HG03558 (cell line): ENCODE data around the gene B3GAT1.

Source experiments
- ATAC-seq: cut with Tn5 transposase; IDR thresholded peaks from one replicate; pipeline ENCODE4 v1.9.1; 2021; ENCODE audit warnings: moderate number of reproducible peaks; ENCODE audit not compliant: unreplicated experiment; ENCODE audit errors: extremely low read depth

B3GAT1 gene

GRCh38 chr11:134442246-134442645 lies 30.2 kb upstream of the B3GAT1 start:
- no peak for ATAC-seq

DNA sequence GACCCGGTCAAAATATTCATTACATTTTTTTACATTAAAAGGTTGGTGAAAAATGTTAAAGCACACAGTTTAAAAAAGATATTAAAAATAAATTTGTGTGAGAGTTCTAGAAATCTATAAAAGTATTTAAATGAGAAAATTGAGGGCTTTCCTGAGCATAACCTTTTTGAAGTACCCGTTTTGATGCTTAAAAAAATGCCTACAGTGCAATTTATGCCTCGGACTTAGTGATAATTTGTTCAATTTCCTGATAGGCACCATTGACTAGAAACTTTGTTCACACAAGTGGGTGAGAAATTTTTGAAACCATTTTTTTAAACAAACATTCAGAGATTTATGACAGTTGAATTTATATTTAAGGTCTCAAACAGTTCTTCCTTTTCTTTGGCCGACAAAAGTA lies 29.7 kb upstream of the B3GAT1 start:
- no peak for ATAC-seq

- no peak for ATAC-seq
Measured at GRCh38 chr11:134441281-134441680, 29.2 kb upstream of the B3GAT1 start.

DNA sequence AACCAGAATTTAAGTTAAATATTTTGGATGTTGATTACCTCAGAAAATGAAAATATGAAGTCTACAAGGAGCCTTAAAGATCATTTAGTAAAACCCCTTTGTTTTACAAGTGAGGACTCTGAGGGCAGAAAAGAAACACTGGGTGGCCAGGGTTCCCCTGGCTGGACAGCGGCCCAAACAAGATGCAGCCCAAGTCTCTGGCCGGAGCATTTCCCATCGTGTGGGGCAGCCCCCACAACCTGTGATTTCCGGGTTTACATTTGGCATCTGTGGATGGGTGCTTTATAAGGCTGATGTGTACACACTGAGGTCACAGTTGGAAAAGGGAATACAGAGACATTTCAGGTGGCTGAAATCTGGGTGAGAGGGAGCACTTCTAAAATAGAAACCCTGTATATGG lies 28.8 kb upstream of the B3GAT1 start:
- no peak for ATAC-seq

DNA sequence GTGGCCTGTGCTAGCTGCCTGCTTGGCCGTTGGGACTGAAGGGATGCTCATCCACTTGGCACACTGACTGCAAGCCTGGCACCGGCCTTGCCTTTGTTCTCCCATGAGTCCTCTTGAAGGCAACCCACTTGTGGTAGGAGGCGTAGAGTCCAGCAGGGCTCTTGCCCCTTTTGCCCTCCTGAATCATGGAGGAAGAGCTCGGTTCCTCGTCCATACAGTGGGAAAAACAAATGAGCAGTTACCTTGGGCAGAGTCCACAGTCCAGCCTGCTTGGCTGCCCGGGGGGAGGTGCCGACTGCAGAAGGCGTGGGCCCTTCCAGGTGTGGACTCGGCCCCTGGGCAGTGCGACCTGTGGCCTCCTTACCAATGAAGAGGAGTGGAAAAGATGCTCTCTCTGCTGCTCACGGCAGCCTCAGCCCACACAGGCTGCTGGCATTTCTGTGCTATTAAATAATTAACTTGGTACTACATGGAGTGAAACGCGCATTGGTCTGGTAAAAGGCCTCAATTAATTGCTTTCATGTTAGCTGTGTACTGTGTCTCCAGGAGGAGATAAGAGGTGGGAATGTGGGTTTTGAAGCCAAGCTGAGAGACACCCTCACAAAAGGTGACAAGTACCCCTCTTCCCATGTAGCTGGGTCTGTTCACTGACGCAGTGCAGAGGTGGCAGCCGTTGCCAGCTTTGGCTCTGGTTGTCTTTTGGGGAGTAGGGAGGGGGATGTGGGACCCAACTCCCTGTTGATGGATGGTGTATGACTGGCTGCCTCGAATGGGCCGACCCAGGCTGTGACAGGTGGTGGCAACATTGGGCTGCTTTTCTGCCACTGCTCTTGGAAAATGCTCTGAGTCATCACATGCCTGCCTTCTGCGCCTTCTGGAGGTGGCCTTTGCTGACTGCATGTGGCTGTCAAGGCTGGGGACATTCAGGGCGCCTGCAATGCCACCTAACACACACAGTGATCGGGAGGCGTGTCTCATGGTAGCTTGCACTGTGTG lies 26.8 kb upstream of the B3GAT1 start:
- no peak for ATAC-seq

DNA sequence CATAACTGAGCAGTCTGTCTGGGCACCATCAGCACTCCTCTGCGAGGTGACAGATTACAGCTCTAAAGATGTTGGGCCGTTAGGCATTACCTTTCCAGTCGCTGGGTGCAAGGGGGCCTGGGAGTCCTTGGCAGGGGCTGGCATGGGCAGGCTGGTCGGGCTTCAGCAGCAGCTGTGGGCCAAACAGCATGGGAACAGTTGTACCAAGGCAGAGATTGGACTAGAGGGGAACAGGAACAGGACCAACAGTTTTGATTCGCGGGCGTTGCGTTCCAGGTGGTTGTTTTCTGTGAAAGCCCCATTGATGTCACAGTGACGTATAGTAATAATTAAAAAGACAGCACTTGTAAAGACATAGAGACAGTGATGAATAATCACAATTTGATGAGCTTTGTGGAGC lies 25.8 kb upstream of the B3GAT1 start:
- ATAC-seq: no peak

- no peak for ATAC-seq
Measured at GRCh38 chr11:134436781-134437180, 24.7 kb upstream of the B3GAT1 start.

- no peak for ATAC-seq
Measured at GRCh38 chr11:134433806-134434205, 21.8 kb upstream of the B3GAT1 start.

DNA sequence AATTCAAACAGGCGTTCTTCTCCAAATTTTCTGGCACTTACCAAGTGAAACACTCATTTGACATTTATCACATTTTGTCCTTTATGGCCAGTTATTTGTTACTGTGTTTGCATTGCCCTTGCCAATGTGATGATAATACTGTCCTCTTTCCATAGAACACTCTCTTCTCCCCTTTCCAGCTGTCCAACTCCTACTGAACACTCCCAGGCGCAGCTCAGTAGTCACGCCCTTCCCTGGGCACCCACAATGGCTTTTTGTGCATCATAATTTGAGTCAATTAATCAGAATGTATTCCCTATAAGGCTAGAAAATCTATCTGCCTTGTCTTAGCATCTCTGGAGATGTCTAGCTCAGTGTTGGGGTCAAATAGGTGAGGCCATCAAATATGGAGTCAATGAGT lies 21.2 kb upstream of the B3GAT1 start:
- no peak for ATAC-seq

DNA sequence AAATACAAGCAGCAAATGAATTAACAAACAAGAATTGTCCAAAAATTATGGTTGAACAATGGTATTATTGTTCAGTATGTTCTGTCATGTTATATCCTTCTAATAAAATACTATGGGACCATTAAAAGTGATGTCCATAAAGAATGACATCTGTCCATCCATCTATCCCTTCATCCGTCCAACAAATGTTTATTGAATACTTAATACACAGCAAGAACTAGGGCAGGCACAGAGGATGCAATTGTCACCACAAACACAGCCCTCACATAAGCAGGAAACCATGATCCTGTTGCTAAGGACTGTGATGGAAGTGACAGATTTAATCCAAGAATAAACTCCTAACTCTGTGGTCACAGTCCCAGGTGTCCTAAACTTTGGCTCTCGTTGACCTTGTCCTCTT lies 20.7 kb upstream of the B3GAT1 start:
- ATAC-seq: no peak

- no peak for ATAC-seq
Measured at GRCh38 chr11:134429106-134429505, 17.1 kb upstream of the B3GAT1 start.

DNA sequence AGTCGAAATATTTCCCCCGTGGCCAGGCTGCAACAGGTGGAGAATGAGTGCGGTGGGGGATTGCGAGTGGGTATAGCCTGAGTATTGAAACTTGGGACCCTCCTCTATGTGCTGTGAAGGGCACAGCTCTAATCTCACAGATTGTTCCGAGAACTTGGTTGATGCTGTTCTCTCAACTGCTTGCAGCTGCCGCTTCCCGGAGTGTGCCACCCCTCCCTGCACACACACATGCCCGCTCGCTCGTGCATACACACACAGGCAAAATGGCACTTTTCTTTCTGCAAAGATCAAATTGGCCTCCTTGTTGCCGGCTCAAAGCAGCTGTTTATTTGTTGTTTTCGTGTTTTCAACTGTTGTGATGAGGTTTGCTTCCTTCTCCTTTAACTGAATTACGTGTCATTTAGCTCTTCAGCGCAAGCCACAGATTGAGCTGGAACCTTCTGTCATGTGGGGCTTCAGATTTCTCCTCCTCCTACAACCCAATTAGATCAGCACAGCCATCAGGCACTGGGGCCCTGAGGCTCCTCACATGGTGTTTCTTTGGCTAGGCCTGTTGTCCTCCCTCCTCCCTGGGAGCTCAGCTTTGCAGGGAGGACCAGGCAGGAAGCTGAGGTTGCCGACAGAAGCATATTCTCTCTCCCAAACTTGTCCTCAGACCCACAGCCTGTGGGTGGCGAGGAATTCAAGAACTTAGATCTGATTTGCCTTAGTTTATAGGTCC lies 13.9 kb upstream of the B3GAT1 start:
- no peak for ATAC-seq

- ATAC-seq: no peak
Measured at GRCh38 chr11:134425413-134425812, 13.4 kb upstream of the B3GAT1 start.

DNA sequence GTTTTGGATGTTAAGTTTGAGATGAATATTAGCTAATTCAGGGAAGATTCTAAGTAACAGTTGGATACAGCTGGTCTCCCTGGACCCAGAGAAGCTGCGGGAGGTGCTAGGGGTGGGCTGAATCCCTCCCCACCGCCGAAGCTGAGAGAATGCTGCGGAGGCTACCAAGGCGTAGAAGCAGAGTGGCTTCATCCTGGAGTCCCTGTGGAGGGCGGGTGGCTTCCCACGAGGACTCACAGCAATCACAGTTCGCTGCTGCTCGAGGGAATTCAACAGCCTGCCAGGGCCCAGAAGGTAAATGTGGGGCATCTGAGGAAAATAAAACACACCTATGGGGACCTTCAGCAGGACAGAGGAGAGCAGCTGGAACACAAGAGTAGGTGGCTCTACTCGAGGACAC lies 11.1 kb upstream of the B3GAT1 start:
- no peak for ATAC-seq

DNA sequence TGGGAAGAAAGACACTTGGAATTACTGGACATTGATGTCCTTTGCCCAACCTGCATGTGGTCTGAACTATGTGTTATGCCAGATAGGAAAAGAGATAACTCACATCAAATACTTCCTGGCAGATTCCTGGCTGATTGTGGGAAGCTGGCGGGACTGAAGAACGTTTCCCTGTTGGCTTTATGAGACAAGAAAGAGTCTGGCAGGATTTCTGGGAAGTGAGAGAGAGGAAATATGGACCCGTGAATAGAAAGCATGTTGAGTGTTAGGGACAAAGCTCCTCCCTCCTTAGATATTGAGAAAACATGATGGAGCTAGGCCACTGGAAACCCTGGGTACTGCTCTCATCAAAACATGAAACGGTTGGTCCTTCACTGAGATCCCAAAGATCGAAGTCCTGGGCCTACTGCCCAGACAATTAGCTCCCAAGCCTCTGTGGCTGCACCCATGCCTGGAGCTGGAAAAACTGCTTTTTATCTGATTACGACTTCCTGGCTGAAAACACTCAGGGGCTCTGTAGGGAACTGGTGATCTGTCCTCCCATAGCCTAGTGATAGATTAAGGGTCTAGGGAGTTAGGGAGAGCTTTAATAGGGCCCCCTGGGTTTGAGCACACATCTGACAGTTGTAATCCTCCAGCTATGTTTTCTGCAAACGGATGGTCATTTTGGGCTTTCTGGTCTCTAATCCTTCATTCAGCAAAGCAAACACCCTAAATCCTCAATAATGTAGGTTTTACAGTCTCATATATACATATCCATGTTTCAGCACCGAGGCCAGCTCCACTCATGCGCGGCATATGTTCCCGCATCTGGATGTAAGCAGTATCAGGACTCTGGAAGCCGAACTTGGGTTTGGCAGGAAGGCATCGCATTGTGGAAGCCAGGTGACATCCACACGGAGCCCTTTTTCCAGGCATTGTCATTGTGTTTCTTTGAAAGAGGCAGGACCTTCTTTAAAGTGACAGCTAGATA lies 6.1 kb upstream of the B3GAT1 start:
- no peak for ATAC-seq

GRCh38 chr11:134416726-134417125 lies 4.7 kb upstream of the B3GAT1 start:
- ATAC-seq: no peak

- ATAC-seq: no peak
Measured at GRCh38 chr11:134414766-134415765, 3.0 kb upstream of the B3GAT1 start.

GRCh38 chr11:134413826-134414731 lies 2.0 kb upstream of the B3GAT1 start:
- no peak for ATAC-seq
